ENCODE data around the gene ST3GAL2.
"Not testable (repeated sequence)": the region's sequence is repeated elsewhere in the genome, so short reads cannot be mapped to it uniquely, and the experiment has no call there.

GRCh38 chr16:70450142-70451003 is 11.5 kb upstream of the ST3GAL2 start:
- not testable (repeated sequence) for TF ChIP-seq CTCF (IDR thresholded peaks at IDR 0.05; ENCODE audit: borderline replicate concordance, extremely low read depth, low read length, poor library complexity, severe bottlenecking); EZH2 (IDR thresholded peaks at IDR 0.05; ENCODE audit: borderline replicate concordance, low read depth, low read length, severe bottlenecking)

Data from DND-41 (cell line).